H1 (cell line): ENCODE data around the gene ANKRD53. TPM values are rescaled to one million over a fixed set of nuclear protein-coding genes. Genes with fewer than 3 reads are reported as not detected.

Source experiments
- CTCF ChIA-PET: fragments of 300-600 bp; sonication (Branson Sonifier 250); formaldehyde crosslinking; loops from one replicate; lab custom pipeline; 2021; ENCODE audit not compliant: partially characterized antibody; lab: Charles Lee
- POLR2A ChIA-PET: fragments of 300-600 bp; sonication (Branson Sonifier 250); formaldehyde crosslinking; loops from one replicate; lab custom pipeline; 2021; ENCODE audit warnings: inconsistent platforms; ENCODE audit not compliant: partially characterized antibody; lab: Charles Lee
- DNase-seq, 2 experiments: peaks; one replicate each; pipeline versions ENCODE4 v3.0.0 to v3.0.0-alpha.2; 2010 to 2022; ENCODE audit warnings: low spot score in 2 of 2, low read depth in 1 of 2, mixed read lengths in 1 of 2
- FAIRE-seq: peaks from 2 replicates; lab custom pipeline; 2011; peaks lifted over from hg19 to GRCh38; lab: Jason Lieb, UNC
- H2AFZ ChIP-seq: 2 replicates; pipeline ENCODE4 v1.8.1; 2012; ENCODE audit warnings: low read length, inconsistent platforms
- H2AK5ac ChIP-seq: 2 replicates; pipeline ENCODE4 v1.6.1; 2013; ENCODE audit warnings: low read depth, low read length
- H2BK120ac ChIP-seq: replicated peaks from 2 replicates; pipeline ENCODE3; 2013; ENCODE audit warnings: low read depth, low read length, inconsistent platforms
- H2BK12ac ChIP-seq: 2 replicates; pipeline ENCODE4 v1.6.1; 2013; ENCODE audit warnings: low read depth, low read length
- H2BK15ac ChIP-seq: 2 replicates; pipeline ENCODE4 v1.6.1; 2013; ENCODE audit warnings: low read length
- H2BK20ac ChIP-seq: 2 replicates; pipeline ENCODE4 v1.6.1; 2013; ENCODE audit warnings: low read length
- H2BK5ac ChIP-seq: 2 replicates; pipeline ENCODE4 v1.6.1; 2013; ENCODE audit warnings: low read depth, low read length
- H3K14ac ChIP-seq: 2 replicates; pipeline ENCODE4 v1.6.1; 2013; ENCODE audit warnings: inconsistent platforms; ENCODE audit not compliant: insufficient read length
- H3K18ac ChIP-seq: 2 replicates; pipeline ENCODE4 v1.6.1; 2013; ENCODE audit warnings: low read length; ENCODE audit errors: extremely low read depth
- H3K23ac ChIP-seq: 2 replicates; pipeline ENCODE4 v1.6.1; 2013; ENCODE audit warnings: inconsistent platforms; ENCODE audit not compliant: insufficient read length
- H3K23me2 ChIP-seq: 2 replicates; pipeline ENCODE4 v1.6.1; 2013; ENCODE audit warnings: low read depth, low read length
- H3K27ac ChIP-seq: 2 replicates; pipeline ENCODE4 v1.6.1; 2011; ENCODE audit warnings: low read depth, low read length, inconsistent platforms
- H3K27me3 ChIP-seq, 4 experiments: replicated peaks in 1 of 4; 1 replicate in 1 of 4; 2 replicates in 3 of 4; pipeline versions ENCODE4 v1.6.1 to v1.8.1; 2011 to 2013; ENCODE audit warnings: low read length in 3 of 4, mild to moderate bottlenecking in 3 of 4, inconsistent platforms in 2 of 4, mixed read lengths in 2 of 4, moderate library complexity in 1 of 4; ENCODE audit not compliant: control insufficient read depth in 3 of 4, insufficient read depth in 3 of 4; ENCODE audit errors: extremely low read depth in 1 of 4
- H3K36me3 ChIP-seq, 4 experiments: 2 replicates each; pipeline versions ENCODE4 v1.6.1 to v1.8.1; 2011 to 2013; ENCODE audit warnings: mild to moderate bottlenecking in 4 of 4, low read length in 3 of 4, moderate library complexity in 2 of 4, control low read depth in 1 of 4, inconsistent platforms in 1 of 4; ENCODE audit not compliant: insufficient read depth in 4 of 4, control insufficient read depth in 2 of 4
- H3K4ac ChIP-seq: replicated peaks from 2 replicates; pipeline ENCODE3; 2013; ENCODE audit warnings: low read length, low read depth, mixed read lengths, inconsistent platforms; ENCODE audit not compliant: insufficient read length
- H3K4me1 ChIP-seq, 4 experiments: replicated peaks in 1 of 4; 1 replicate in 1 of 4; 2 replicates in 3 of 4; pipeline versions ENCODE4 v1.6.1 to v1.8.1; 2011 to 2013; ENCODE audit warnings: low read length in 3 of 4, inconsistent platforms in 2 of 4, mixed read lengths in 1 of 4; ENCODE audit not compliant: insufficient read depth in 4 of 4, control insufficient read depth in 3 of 4
- H3K4me2 ChIP-seq, 2 experiments: 2 replicates each; pipeline versions ENCODE4 v1.6.1 to v1.8.1; 2011 to 2013; ENCODE audit warnings: low read depth in 2 of 2, low read length in 2 of 2, control low read depth in 1 of 2, inconsistent platforms in 1 of 2, mild to moderate bottlenecking in 1 of 2; ENCODE audit not compliant: insufficient read depth in 1 of 2
- H3K4me3 ChIP-seq, 4 experiments: fragments of 200-600, 300-600 bp in 1 of 4; sonication (generic), shearing (Covaris generic), sonication (Bioruptor Twin) in 1 of 4; 2 replicates each; pipeline versions ENCODE4 v1.5.1 to v1.8.1; 2011 to 2016; ENCODE audit warnings: low read length in 4 of 4, low read depth in 3 of 4, control low read depth in 2 of 4, inconsistent platforms in 2 of 4, mild to moderate bottlenecking in 2 of 4, mixed read lengths in 1 of 4, moderate library complexity in 1 of 4; ENCODE audit not compliant: insufficient read depth in 2 of 4; ENCODE audit errors: extremely low read depth in 1 of 4
- H3K56ac ChIP-seq: replicated peaks from 2 replicates; pipeline ENCODE3; 2013; ENCODE audit warnings: low read depth, mild to moderate bottlenecking, mixed read lengths, low read length, inconsistent platforms; ENCODE audit not compliant: insufficient read length
- H3K79me1 ChIP-seq: 2 replicates; pipeline ENCODE4 v1.6.1; 2013; ENCODE audit warnings: low read depth, low read length, control low read depth
- H3K79me2 ChIP-seq, 2 experiments: 2 replicates each; pipeline versions ENCODE4 v1.6.1 to v1.8.1; 2012 to 2013; ENCODE audit warnings: low read length in 2 of 2, mild to moderate bottlenecking in 2 of 2, inconsistent platforms in 1 of 2; ENCODE audit not compliant: insufficient read depth in 2 of 2, control insufficient read depth in 1 of 2
- H3K9ac ChIP-seq, 4 experiments: replicated peaks in 1 of 4; 1 replicate in 1 of 4; 2 replicates in 3 of 4; pipeline versions ENCODE4 v1.6.1 to v1.8.1; 2011 to 2013; ENCODE audit warnings: low read depth in 3 of 4, low read length in 3 of 4, control low read depth in 2 of 4, mild to moderate bottlenecking in 2 of 4, moderate library complexity in 2 of 4, inconsistent platforms in 1 of 4; ENCODE audit errors: extremely low read depth in 1 of 4
- H3K9me3 ChIP-seq, 2 experiments: 2 replicates each; pipeline versions ENCODE4 v1.6.1 to v1.8.1; 2012 to 2013; ENCODE audit warnings: mild to moderate bottlenecking in 2 of 2, moderate library complexity in 2 of 2, control low read depth in 1 of 2, inconsistent platforms in 1 of 2, low read depth in 1 of 2, low read length in 1 of 2, mixed read lengths in 1 of 2; ENCODE audit not compliant: insufficient read depth in 2 of 2
- H4K20me1 ChIP-seq, 2 experiments: replicated peaks in 1 of 2; 2 replicates each; pipeline versions ENCODE3 to v1.8.1; 2011 to 2013; ENCODE audit warnings: inconsistent platforms in 2 of 2, low read length in 2 of 2, mild to moderate bottlenecking in 1 of 2; ENCODE audit not compliant: insufficient read depth in 2 of 2, control insufficient read depth in 1 of 2
- H4K5ac ChIP-seq: 2 replicates; pipeline ENCODE4 v1.6.1; 2013; ENCODE audit warnings: low read length, low read depth, mixed read lengths, inconsistent platforms; ENCODE audit not compliant: insufficient read length
- H4K8ac ChIP-seq: 2 replicates; pipeline ENCODE4 v1.8.0; 2013; ENCODE audit warnings: mild to moderate bottlenecking, moderate library complexity, low read length, inconsistent platforms; ENCODE audit not compliant: insufficient read depth; ENCODE audit errors: extremely low read depth
- H4K91ac ChIP-seq: replicated peaks from 2 replicates; pipeline ENCODE3; 2013; ENCODE audit warnings: low read length, mixed read lengths, inconsistent platforms; ENCODE audit not compliant: insufficient read length
- TBP ChIP-seq: IDR thresholded peaks from 2 replicates; pipeline ENCODE4 v1.6.1; 2011; ENCODE audit warnings: low read depth, low read length, improper control_type of control experiment
- WGBS, 2 experiments: shearing (Covaris generic) in 1 of 2; methylation state at CpG; one replicate each; pipeline versions ENCODE4 v1.1.6 to v1.1.7; 2013 to 2015; ENCODE audit warnings: low lambda C conversion rate in 2 of 2, mixed read lengths in 2 of 2, inconsistent platforms in 1 of 2, low coverage in 1 of 2, missing lambda C conversion rate in 1 of 2; ENCODE audit not compliant: insufficient replicate concordance in 2 of 2, insufficient coverage in 1 of 2, insufficient read length in 1 of 2; ENCODE audit errors: extremely low coverage in 1 of 2, missing lambda C conversion rate in 1 of 2; 5-methylcytosine and 5-hydroxymethylcytosine counted together
- polyA plus RNA-seq, 7 experiments: library from polyadenylated mRNA; depleted of rRNA in 3 of 7; stranded (reverse) in 5 of 7; unstranded in 2 of 7; fragments of >200 nt in 5 of 7; fragments of 200-250 nt in 2 of 7; gene quantifications; 1 replicate in 5 of 7; 2 replicates in 1 of 7; 4 replicates in 1 of 7; pipeline versions ENCODE4 v1.2.1 to v1.2.3, GENCODE V29; 2011 to 2013; ENCODE audit warnings: missing spikeins in 2 of 7, mixed read lengths in 2 of 7
- total RNA-seq: library from RNA; stranded (reverse); fragmentation: NEBNext Ultra II Directional; extraction: Animal tissue kit (Norgen Biotek cat#: 25700); gene quantifications from 2 replicates; pipeline ENCODE4 v1.2.1, GENCODE V29; 2021

ANKRD53 gene
- total and polyA plus RNA-seq, 2 of the 8 experiments (the other 6 are each of a cell fraction or from before 2014, with no cell fraction given): 0.39 to 0.70 TPM

DNA sequence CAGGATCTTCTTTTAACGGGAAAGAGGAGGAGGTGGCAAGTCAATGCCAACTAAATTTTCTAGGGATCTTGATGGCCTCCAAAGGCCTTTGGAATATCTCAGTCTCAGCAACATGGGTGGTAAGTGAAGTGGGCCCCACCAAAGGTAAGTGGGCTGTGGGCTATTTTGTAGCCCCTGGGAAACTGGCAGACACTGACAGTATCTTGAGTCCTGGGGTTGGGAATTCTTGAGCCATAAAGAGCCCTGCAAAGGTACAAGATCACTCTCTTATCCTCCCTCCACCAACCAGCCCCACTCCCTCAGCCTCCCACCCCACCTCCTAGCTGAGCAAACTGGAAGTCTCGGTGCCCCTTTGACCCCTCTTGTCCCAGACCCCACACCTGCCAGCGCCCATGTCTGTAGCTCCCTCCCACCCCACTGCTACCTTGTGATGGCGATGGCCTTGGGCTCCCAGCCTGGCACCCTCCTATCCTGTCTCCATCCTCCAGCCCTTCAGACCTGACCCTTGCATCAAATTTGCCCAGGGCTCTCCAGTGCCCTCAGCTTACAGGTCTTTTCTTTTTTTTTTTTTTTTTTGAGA lies 34.2 kb upstream of the ANKRD53 start:
- no peak for TF ChIP-seq TBP
- H3K9me3 ChIP-seq: no peaks in the 10 kb centered on the region
- WGBS, 2 experiments: 68% methylated on average over 3 of the region's 4 CpGs; no CpG with 5 or more reads in 1 of the 2 experiments
- no peak overlapping the region for H4K91ac ChIP-seq
- peak in 1 of 2 experiments; percentile 41 for DNase-seq
- no peaks in the 10 kb centered on the region for H3K36me3 ChIP-seq
- no peak overlapping the region for H2AFZ ChIP-seq
- no peak overlapping the region for H4K5ac ChIP-seq
- no peak overlapping the region for H2BK12ac ChIP-seq
- H4K20me1 ChIP-seq: peaks cover 0 to 3% of the 10 kb centered on the region in 2 experiments
- H2BK120ac ChIP-seq: no peak overlapping the region
- H3K27me3 ChIP-seq: peaks cover 14 to 50% (median 43%) of the 10 kb centered on the region in 4 experiments
- H2BK20ac ChIP-seq: no peak overlapping the region
- no peak overlapping the region for H2BK15ac ChIP-seq
- no peak overlapping the region for H3K18ac ChIP-seq
- H3K23ac ChIP-seq: no peak overlapping the region
- no peak overlapping the region for H3K4me3 ChIP-seq
- H3K56ac ChIP-seq: no peak overlapping the region
- POLR2A ChIA-PET: interaction anchor here (0.6 kb wide), 1 partner anchor 937 kb away, joined by 4 read pairs; no protein-coding TSS in a partner anchor
- H3K4ac ChIP-seq: no peak overlapping the region
- H3K79me2 ChIP-seq: no peaks in the 10 kb centered on the region
- H3K14ac ChIP-seq: no peak overlapping the region
- CTCF ChIA-PET: interaction anchor here (1.6 to 22.0 kb wide), 5 partner anchors 14 to 154 kb away, joined by 3 to 513 read pairs (median 23); partner anchors contain the start of genes ATP6V1B1 and FIGLA
- H3K4me2 ChIP-seq: no peak overlapping the region
- H3K4me1 ChIP-seq: peaks cover 4 to 25% (median 21%) of the 10 kb centered on the region in 4 experiments
- H3K23me2 ChIP-seq: no peaks in the 10 kb centered on the region; the same call in 1 of the 2 replicates
- no peak overlapping the region for H3K27ac ChIP-seq
- no peak overlapping the region for H4K8ac ChIP-seq
- no peak overlapping the region for H3K9ac ChIP-seq
- no peak overlapping the region for H2AK5ac ChIP-seq
- H3K79me1 ChIP-seq: no peaks in the 10 kb centered on the region
- H2BK5ac ChIP-seq: no peak overlapping the region
- no peak for FAIRE-seq
